Lung (tissue), 12 donors: ENCODE results near the gene SPOCK3. TPM values are rescaled to one million over a fixed set of nuclear protein-coding genes. Genes with fewer than 3 reads are reported as not detected.

Experiments
- ATAC-seq: fragments of 200-7000 bp; cut with Tn5 transposase; one replicate; pipeline ENCODE4 v1.9.1; 2020; ENCODE audit warnings: moderate number of reproducible peaks; ENCODE audit not compliant: insufficient read depth, low FRiP score
- DNase-seq, 3 donors: peaks; one replicate each; pipeline ENCODE4 v3.0.0-alpha.2; 2013 to 2017
- H3K27ac ChIP-seq, 2 donors: one replicate each; pipeline ENCODE4 v1.5.1; 2013; ENCODE audit warnings: mild to moderate bottlenecking in 2 of 2, moderate library complexity in 2 of 2, control low read depth in 1 of 2, inconsistent platforms in 1 of 2, low read depth in 1 of 2, low read length in 1 of 2
- H3K27me3 ChIP-seq, 3 donors: one replicate each; pipeline ENCODE4 v1.5.1; 2013; ENCODE audit warnings: low read length in 2 of 3; ENCODE audit not compliant: control insufficient read depth in 3 of 3, insufficient read depth in 3 of 3
- H3K36me3 ChIP-seq, 4 donors: one replicate each; pipeline ENCODE4 v1.5.1; 2013; ENCODE audit warnings: low read length in 4 of 4, mild to moderate bottlenecking in 1 of 4, moderate library complexity in 1 of 4; ENCODE audit not compliant: control insufficient read depth in 4 of 4, insufficient read depth in 4 of 4
- H3K4me1 ChIP-seq, 5 donors: one replicate each; pipeline ENCODE4 v1.5.1; 2013; ENCODE audit warnings: low read length in 5 of 5, mild to moderate bottlenecking in 2 of 5, moderate library complexity in 1 of 5; ENCODE audit not compliant: control insufficient read depth in 5 of 5, insufficient read depth in 5 of 5
- H3K4me3 ChIP-seq: one replicate; pipeline ENCODE4 v1.5.1; 2013; ENCODE audit warnings: mild to moderate bottlenecking, control low read depth, moderate library complexity
- H3K9ac ChIP-seq, 2 donors: one replicate each; pipeline ENCODE4 v1.5.1; 2013; ENCODE audit warnings: low read length in 2 of 2, control low read depth in 1 of 2; ENCODE audit not compliant: insufficient read depth in 1 of 2
- H3K9me3 ChIP-seq, 4 donors: one replicate each; pipeline ENCODE4 v1.5.1; 2013; ENCODE audit warnings: low read length in 3 of 4, mild to moderate bottlenecking in 1 of 4, moderate library complexity in 1 of 4; ENCODE audit not compliant: control insufficient read depth in 4 of 4, insufficient read depth in 3 of 4
- CTCF ChIP-seq: IDR thresholded peaks from 2 replicates; pipeline ENCODE4 v1.5.1; 2012; ENCODE audit warnings: mild to moderate bottlenecking; ENCODE audit errors: control extremely low read depth, extremely low read depth
- WGBS, 2 donors: extraction: QIAGEN DNeasy Blood & Tissue Kit; methylation state at CpG; one replicate each; pipeline ENCODE4 v1.1.7; 2013; 5-methylcytosine and 5-hydroxymethylcytosine counted together
- polyA plus RNA-seq, 2 donors: library from polyadenylated mRNA; stranded (reverse); fragments of 200-250 nt; gene quantifications; one replicate each; pipeline ENCODE4 v1.2.1, GENCODE V29; 2013
- total RNA-seq, 2 donors: library from RNA; depleted of rRNA in 1 of 2; stranded (reverse); fragments of >200 nt in 1 of 2; gene quantifications; one replicate each; pipeline ENCODE4 v1.2.1, GENCODE V29; 2014 to 2021
- donor health status: control.
- donor health status: control.
- donor health status: Bipolar disorder and iron deficiency.
- donor health status: healthy.
- donor health status: DM: yes; HTN: yes; CAD: no.

Gene SPOCK3
- total and polyA plus RNA-seq, 4 donors = 0.24 to 1.4 (median 0.60) TPM

- Histone ChIP-seq H3K9ac (no peak overlapping the region), H3K27ac (no peak overlapping the region), H3K9me3 (no peaks in the 10 kb centered on the region), H3K4me1 (no peaks in the 10 kb centered on the region), H3K4me3 (no peak overlapping the region), H3K27me3 (no peaks in the 10 kb centered on the region), H3K36me3 (no peaks in the 10 kb centered on the region)
- DNase-seq (no peak), ATAC-seq (no peak)
- 88 to 92% methylated on average over 2 of the region's 2 CpGs for WGBS, 2 donors
- TF ChIP-seq CTCF = no peak
These were observed 98.0 kb downstream of the SPOCK3 start for GRCh38 chr4:167136270-167136669.

GRCh38 chr4:167129146-167129545 lies 105.1 kb downstream of the SPOCK3 start:
- peaks cover 0 to 1% (median 0%) of the 10 kb centered on the region in 4 donors for H3K9me3 ChIP-seq
- ATAC-seq = no peak
- H3K4me3 ChIP-seq = no peak overlapping the region
- H3K4me1 ChIP-seq = no peaks in the 10 kb centered on the region
- no peak overlapping the region for H3K27ac ChIP-seq
- 90 to 92% methylated on average over 1 of the region's 1 CpG for WGBS, 2 donors
- no peaks in the 10 kb centered on the region for H3K36me3 ChIP-seq
- no peak for DNase-seq
- no peak for TF ChIP-seq CTCF
- no peaks in the 10 kb centered on the region for H3K27me3 ChIP-seq
- H3K9ac ChIP-seq = no peak overlapping the region

- ATAC-seq = no peak
- H3K9ac ChIP-seq = no peak overlapping the region
- DNase-seq = no peak
These were observed 114.9 kb downstream of the SPOCK3 start for GRCh38 chr4:167119392-167119791.

More at GRCh38 chr4:167119392-167119791, 114.9 kb downstream of the SPOCK3 start:
- H3K4me3 ChIP-seq = no peak overlapping the region
- no peak for TF ChIP-seq CTCF
- H3K27ac ChIP-seq = no peak overlapping the region
- H3K36me3 ChIP-seq = no peaks in the 10 kb centered on the region
- WGBS, 2 donors = 74 to 78% methylated on average over 2 of the region's 2 CpGs
- H3K9me3 ChIP-seq = no peaks in the 10 kb centered on the region
- H3K4me1 ChIP-seq = peaks cover 0 to 1% (median 0%) of the 10 kb centered on the region in 5 donors
- H3K27me3 ChIP-seq = no peaks in the 10 kb centered on the region
